ENCODE results near the gene ARAP1.

DNA sequence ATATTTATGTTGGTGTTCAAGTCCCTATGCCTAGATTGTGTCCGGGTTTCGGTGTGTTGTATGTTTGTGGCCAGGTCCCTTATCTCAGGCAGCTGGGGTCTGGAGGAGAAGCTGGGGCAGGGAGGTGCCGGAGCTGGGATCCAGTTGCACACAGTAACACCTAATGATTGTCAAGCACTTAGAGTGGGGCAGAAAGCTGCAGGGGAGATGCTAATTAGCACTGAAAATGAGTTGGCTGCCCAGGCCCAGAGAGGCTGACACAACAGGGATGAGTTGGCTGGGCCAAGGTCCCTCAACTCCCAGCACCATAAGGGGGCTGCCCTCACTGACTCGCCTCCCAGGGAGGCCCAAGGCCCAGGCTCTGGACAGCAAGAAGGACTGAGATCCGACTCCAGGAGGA is 90.2 kb downstream of the ARAP1 start:
- no peak for TF ChIP-seq SUZ12 (IDR thresholded peaks at IDR 0.05; ENCODE audit: extremely low read depth, insufficient read depth, insufficient read length)
- TF ChIP-seq YY1 (IDR thresholded peaks at IDR 0.05; ENCODE audit: insufficient read depth, insufficient read length) = no peak
